ENCODE data around the gene APBA1.

- no peak for TF ChIP-seq CTCF (IDR thresholded peaks at IDR 0.05; ENCODE audit: insufficient read depth, low read length)
- no peak for TF ChIP-seq SPI1 (IDR thresholded peaks at IDR 0.05; ENCODE audit: borderline replicate concordance, low read depth)
- no peak for TF ChIP-seq POLR2AphosphoS5 (IDR thresholded peaks at IDR 0.05; ENCODE audit: low read depth)
- no peak for TF ChIP-seq REST (IDR thresholded peaks at IDR 0.05; ENCODE audit: insufficient replicate concordance, low read depth)
These were observed 292.7 kb downstream of the APBA1 start for GRCh38 chr9:69379270-69379982.
